ENCODE results near the gene TTYH1. TPM values are rescaled to one million over a fixed set of nuclear protein-coding genes. Genes with fewer than 3 reads are reported as not detected.

Gene TTYH1
- total RNA-seq, 1 donor from 2014 or later = not detected

- H3K27me3 ChIP-seq (ENCODE audit: control insufficient read depth, insufficient read depth, low read length) = no peaks in the 10 kb centered on the region
- H3K4me3 ChIP-seq (ENCODE audit: low read depth, low read length) = no peak overlapping the region
- no peak for TF ChIP-seq CTCF (IDR thresholded peaks at IDR 0.05; ENCODE audit: insufficient read depth, low read length, severe bottlenecking)
- FAIRE-seq (no peak), DNase-seq (ENCODE audit: low read depth) (no peak)
- H3K36me3 ChIP-seq (ENCODE audit: control insufficient read depth, insufficient read depth, low read length) = peaks cover under 1% of the 10 kb centered on the region
Observed at GRCh38 chr19:54433697-54434096, 18.4 kb downstream of the TTYH1 start.

GRCh38 chr19:54434112-54434872 is 19.0 kb downstream of the TTYH1 start:
- Histone ChIP-seq H3K27me3 (ENCODE audit: control insufficient read depth, insufficient read depth, low read length) (no peaks in the 10 kb centered on the region), H3K36me3 (ENCODE audit: control insufficient read depth, insufficient read depth, low read length) (peaks cover 2% of the 10 kb centered on the region), H3K4me3 (ENCODE audit: low read depth, low read length) (no peak overlapping the region)
- no peak for FAIRE-seq
- no peak for DNase-seq (ENCODE audit: low read depth)
- TF ChIP-seq CTCF (IDR thresholded peaks at IDR 0.05; ENCODE audit: insufficient read depth, low read length, severe bottlenecking) = no peak

GRCh38 chr19:54434873-54435214 is 19.6 kb downstream of the TTYH1 start:
- FAIRE-seq (no peak), DNase-seq (ENCODE audit: low read depth) (no peak)
- TF ChIP-seq CTCF (IDR thresholded peaks at IDR 0.05; ENCODE audit: insufficient read depth, low read length, severe bottlenecking) = no peak
- H3K36me3 ChIP-seq (ENCODE audit: control insufficient read depth, insufficient read depth, low read length) = peaks cover 2% of the 10 kb centered on the region
- H3K4me3 ChIP-seq (ENCODE audit: low read depth, low read length) = no peak overlapping the region
- H3K27me3 ChIP-seq (ENCODE audit: control insufficient read depth, insufficient read depth, low read length) = no peaks in the 10 kb centered on the region

GRCh38 chr19:54435551-54436016 is 20.3 kb downstream of the TTYH1 start:
- TF ChIP-seq CTCF (IDR thresholded peaks at IDR 0.05; ENCODE audit: insufficient read depth, low read length, severe bottlenecking) = no peak
- Histone ChIP-seq H3K36me3 (ENCODE audit: control insufficient read depth, insufficient read depth, low read length) (peaks cover 2% of the 10 kb centered on the region), H3K27me3 (ENCODE audit: control insufficient read depth, insufficient read depth, low read length) (no peaks in the 10 kb centered on the region), H3K4me3 (ENCODE audit: low read depth, low read length) (no peak overlapping the region)
- FAIRE-seq = no peak
- no peak for DNase-seq (ENCODE audit: low read depth)

- H3K36me3 ChIP-seq (ENCODE audit: control insufficient read depth, insufficient read depth, low read length) = peaks cover 2% of the 10 kb centered on the region
Observed at GRCh38 chr19:54436031-54436523, 20.8 kb downstream of the TTYH1 start.

More at GRCh38 chr19:54436031-54436523, 20.8 kb downstream of the TTYH1 start:
- no peak for FAIRE-seq
- no peak overlapping the region for H3K4me3 ChIP-seq (ENCODE audit: low read depth, low read length)
- H3K27me3 ChIP-seq (ENCODE audit: control insufficient read depth, insufficient read depth, low read length) = no peaks in the 10 kb centered on the region
- TF ChIP-seq CTCF (IDR thresholded peaks at IDR 0.05; ENCODE audit: insufficient read depth, low read length, severe bottlenecking) = no peak
- no peak for DNase-seq (ENCODE audit: low read depth)
